CD4-positive, alpha-beta T cell treated with Interleukin-1 beta for 1 hour (primary cell): ENCODE measurements around the gene TMEM59L.
A peak's percentile ranks its signal among the peaks of the same experiment; 100 is the strongest.
"Not testable (repeated sequence)": the region's sequence is repeated elsewhere in the genome, so short reads cannot be mapped to it uniquely, and the experiment has no call there.

Experiments
- DNase-seq, 2 donors: peaks; one replicate each; pipeline ENCODE4 v3.0.0-alpha.2; 2020 to 2022

Gene TMEM59L

GRCh38 chr19:18594096-18594823, 18.4 kb upstream of the TMEM59L start:
- peak; percentile 78 to 80 for DNase-seq

DNA sequence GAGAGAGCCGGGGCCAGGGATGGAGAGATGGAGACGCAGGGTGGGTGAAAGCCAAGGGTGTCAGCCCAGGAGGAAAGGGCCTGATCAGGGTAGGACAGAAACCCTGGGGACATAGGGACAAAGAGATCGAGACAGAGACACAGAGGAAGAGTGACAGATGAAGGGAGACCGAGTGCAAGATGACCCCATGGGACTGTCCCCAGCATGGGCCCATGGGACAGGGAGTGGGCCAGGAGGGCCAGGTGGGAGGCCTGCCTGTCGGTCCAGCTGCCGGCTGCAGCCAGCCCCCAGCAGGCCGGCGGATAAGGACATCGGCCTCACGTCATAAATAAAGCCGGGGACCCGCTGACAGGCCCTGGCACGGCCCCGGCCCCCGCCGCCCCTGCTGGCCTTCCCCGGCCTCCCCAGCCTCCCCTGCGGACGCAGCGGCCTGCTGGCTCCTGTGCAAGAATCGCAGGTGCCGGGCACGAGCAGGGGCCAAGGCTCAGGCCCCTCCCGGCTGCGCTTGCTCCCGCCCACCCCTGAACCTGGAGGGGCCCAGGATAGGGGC, 17.8 kb upstream of the TMEM59L start:
- no peak for DNase-seq

- no peak for DNase-seq
These were observed 17.2 kb upstream of the TMEM59L start for GRCh38 chr19:18595475-18595874.

GRCh38 chr19:18596752-18597157, 15.9 kb upstream of the TMEM59L start:
- peak in 1 of 2 donors; percentile 46 for DNase-seq

GRCh38 chr19:18597809-18598660, 14.6 kb upstream of the TMEM59L start:
- DNase-seq, result no peak

DNA sequence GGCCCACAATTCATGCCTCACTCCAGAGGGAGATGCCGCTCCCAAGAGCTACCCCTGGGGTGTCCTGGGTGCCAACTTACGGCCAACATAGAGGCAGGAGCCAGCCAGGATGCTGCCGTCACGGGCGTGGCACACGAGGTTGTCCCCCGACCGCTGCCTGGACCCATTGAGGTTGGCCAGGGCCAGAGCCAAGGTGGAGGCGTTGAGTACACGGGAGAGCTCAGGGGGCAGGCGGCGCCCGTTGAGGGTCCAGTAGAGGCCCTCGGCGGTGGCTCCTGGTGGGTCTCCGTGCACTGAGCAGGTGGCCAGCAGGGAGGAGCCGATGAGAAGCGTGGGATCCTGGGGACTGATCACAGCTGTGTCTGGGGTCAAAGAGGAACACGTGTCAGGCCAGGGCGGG, 13.2 kb upstream of the TMEM59L start:
- no peak for DNase-seq

GRCh38 chr19:18600692-18601397, 11.8 kb upstream of the TMEM59L start:
- not testable (repeated sequence) for DNase-seq

- no peak for DNase-seq
These were observed 10.8 kb upstream of the TMEM59L start for GRCh38 chr19:18601875-18602274.

DNA sequence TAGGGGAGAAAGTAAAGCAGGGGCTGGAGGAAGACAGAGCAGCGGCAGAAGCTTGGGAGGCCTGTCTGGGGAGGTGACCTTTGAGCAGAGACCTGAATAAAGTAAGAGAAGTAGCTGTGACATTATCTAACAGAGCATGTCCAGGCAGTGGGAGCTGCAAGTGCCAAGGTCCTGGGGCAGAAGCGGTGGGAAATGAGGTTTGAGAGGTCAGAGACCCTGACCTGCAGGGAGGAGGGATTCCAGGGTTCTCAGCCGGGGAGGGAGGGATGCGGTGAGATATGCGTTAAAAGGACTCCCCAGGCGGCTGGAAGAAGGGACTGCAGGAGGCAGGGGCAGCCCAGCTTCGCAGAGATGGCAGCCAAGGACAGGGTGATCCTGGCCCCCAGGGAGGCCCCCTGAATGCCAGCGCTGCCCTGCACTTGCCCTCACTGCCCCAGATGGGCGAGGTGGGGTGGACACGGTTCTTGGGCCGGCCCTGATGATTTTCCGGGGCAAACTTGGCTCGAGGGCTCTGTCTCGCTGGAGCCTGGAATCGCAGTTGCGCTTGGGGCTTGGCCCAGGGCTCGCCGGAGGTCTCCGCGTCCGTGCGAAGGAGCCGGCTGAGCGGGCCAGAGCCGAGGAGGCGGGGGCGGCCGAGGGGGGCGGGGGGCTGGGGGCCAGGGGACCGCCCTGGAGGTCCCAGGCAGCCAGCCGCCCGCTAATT, 9.3 kb upstream of the TMEM59L start:
- DNase-seq, result no peak

- DNase-seq, result no peak
These were observed 8.5 kb upstream of the TMEM59L start for GRCh38 chr19:18603958-18604819.

GRCh38 chr19:18604820-18605159, 7.9 kb upstream of the TMEM59L start:
- DNase-seq, result no peak

GRCh38 chr19:18605196-18605545, 7.5 kb upstream of the TMEM59L start:
- no peak for DNase-seq

GRCh38 chr19:18605546-18606280, 7.0 kb upstream of the TMEM59L start:
- no peak for DNase-seq

GRCh38 chr19:18606281-18607225, 6.1 kb upstream of the TMEM59L start, which contains the start of gene CRLF1:
TSS of gene CRLF1 (minus strand) at chr19:18606799. CDS start at chr19:18606656, 143 bp downstream.
- DNase-seq, result no peak

- DNase-seq, result no peak
These were observed 5.2 kb upstream of the TMEM59L start for GRCh38 chr19:18607226-18608101.

DNA sequence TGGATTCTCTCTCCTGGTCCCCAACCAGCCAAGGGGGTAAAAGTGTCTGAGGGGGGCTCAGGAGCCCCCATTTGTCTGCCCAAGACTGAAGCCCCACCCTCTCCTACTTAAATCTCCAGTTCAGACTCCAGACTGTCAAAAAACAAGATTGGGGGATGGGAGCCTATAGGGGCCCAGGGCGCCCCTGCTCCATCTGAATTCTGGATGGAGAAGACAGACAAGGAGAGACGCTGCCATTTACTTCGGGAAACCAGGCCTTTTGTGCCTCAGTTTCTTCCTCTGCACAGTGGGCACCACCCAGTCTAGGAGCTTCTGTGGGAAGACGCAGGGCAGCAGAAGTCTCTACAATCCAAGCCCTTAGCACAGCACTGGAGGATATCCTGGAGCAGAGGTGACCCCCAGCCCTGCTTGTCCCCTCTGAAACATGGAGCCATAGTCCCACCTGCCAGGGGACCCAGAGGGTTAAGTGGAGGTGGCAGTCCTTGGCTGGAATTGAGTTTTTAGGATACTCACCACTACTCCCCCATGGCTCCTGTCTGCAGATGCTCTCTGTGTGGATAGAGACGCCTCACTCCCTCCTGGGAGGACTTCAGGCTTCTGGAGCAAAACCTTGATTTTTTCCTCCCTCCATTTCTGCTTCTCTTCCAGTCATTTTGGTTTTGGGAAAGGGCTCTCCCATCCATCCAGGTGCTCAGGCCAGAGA, 4.4 kb upstream of the TMEM59L start:
- DNase-seq, result no peak

DNA sequence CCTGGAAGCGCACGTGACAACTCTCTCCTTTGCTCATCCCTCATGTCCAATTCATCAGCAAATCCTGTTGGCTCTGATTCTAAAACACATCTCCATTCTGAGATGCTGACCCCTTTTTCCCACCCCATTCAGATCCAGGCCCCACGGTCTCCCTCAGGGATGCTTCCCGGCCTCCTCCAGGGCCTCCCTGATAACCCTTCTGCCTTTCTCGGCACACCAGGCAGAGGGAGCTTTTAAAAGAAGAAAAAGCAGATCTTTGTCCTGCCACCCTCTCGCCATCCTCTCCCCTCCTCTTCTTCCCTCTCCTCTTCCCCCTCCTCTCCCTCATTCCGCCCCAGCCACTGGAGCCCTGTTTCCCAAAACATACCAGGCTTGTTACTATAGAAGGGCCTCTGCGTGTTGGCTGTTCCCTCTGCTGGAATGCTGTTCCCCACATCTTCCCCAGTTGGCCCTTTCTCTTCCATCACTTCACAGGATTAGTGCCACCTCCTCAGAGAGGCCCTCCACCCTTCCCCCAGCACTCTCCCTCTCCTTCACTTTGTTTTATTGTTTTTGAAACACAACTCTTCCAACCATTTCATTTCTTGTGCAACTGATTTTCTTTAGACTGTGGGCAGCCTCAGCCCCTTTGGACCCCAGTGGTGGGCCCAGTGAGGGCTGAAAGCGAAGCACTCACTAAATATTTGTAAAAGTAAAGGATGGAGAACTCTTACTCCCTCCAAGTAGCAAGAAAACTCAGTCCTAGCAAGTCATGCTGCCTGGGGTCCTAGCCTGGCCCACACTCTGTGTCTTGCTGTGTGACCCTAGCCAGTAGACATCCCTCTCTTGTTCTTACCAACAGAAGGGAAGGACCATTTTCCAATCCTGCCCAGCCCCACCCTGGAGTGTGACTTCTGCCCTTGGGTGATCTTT, 3.6 kb upstream of the TMEM59L start:
- no peak for DNase-seq
